Mesodermal cell (in vitro differentiated cells): ENCODE measurements around the gene QKI. TPM values are rescaled to one million over a fixed set of nuclear protein-coding genes. Genes with fewer than 3 reads are reported as not detected.

ENCODE experiments used
- H3K27ac ChIP-seq: 2 replicates; pipeline ENCODE4 v1.7.0; 2013; ENCODE audit warnings: mild to moderate bottlenecking, low read depth, low read length, moderate library complexity; ENCODE audit not compliant: severe bottlenecking
- H3K36me3 ChIP-seq: 2 replicates; pipeline ENCODE4 v1.7.1; 2013; ENCODE audit warnings: mild to moderate bottlenecking, low read length, moderate library complexity; ENCODE audit not compliant: control insufficient read depth, insufficient read depth
- H3K4me1 ChIP-seq: one replicate; pipeline ENCODE4 v1.7.1; 2013; ENCODE audit warnings: mild to moderate bottlenecking, low read length; ENCODE audit not compliant: insufficient read depth, control insufficient read depth, poor library complexity, severe bottlenecking
- H3K4me3 ChIP-seq: 2 replicates; pipeline ENCODE4 v1.7.0; 2013; ENCODE audit warnings: low read length, control low read depth, mild to moderate bottlenecking; ENCODE audit not compliant: insufficient read depth, poor library complexity, severe bottlenecking; ENCODE audit errors: extremely low read depth
- H3K9me3 ChIP-seq: 2 replicates; pipeline ENCODE4 v1.7.1; 2013; ENCODE audit warnings: mild to moderate bottlenecking, low read length, moderate library complexity; ENCODE audit not compliant: control insufficient read depth
- WGBS, 2 experiments: methylation state at CpG; one replicate each; pipeline ENCODE4 v1.1.5; 2013; ENCODE audit warnings: missing lambda C conversion rate in 2 of 2; ENCODE audit not compliant: insufficient coverage in 2 of 2; 5-methylcytosine and 5-hydroxymethylcytosine counted together
- polyA plus RNA-seq, 2 experiments: library from polyadenylated mRNA; stranded (reverse); fragments of 50-300 nt; gene quantifications; one replicate each; pipeline ENCODE4 v1.2.3, GENCODE V29; 2013

Gene QKI
- polyA plus RNA-seq (2013, experiment 1 of 2), result 192 TPM
- 196 TPM for polyA plus RNA-seq (2013, experiment 2 of 2)

DNA sequence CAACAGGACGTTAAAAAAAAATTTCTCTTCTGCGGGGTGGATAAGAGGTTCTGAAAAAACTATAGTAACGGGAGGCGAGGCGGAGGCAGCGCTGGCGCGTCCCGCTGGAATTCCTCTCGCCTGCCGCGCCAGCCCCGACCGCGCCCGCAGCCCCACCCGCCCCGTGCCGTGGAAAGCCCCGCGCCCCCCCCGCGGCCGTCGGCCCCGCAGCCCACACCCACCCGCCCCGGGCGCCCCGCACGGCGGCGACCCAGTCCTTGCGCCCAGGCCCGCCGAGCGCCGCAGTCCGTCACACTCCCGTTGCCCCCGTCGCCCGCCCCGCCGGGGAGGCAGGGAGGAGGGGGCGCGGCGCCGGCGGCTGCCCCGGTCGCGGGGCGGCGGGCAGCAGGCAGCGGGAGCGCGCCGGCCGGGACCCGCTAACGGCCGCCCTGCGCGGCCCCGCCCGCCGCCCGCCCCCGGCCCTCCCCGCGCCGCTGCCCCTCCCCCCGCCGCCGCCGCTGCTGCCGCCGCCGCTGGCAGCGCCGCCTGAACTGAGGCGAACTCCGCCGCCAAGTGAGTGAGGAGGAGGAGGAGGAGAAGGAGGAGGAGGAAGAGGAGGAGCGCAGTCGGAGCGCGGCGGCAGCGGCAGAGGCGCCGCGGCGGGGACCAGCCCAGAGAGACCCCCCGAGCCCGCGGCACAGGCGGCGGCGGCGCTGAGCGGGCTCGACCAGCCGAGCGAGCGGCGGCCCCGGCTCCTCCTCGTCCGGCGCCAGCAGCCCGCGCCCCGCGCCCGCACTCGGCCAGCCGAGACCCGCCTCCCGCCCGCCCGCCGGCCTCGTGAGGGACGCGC lies at the start of gene QKI:
QKI (plus strand) TSS at position 602 of the 829 bp plus-strand sequence. CDS start 476 bp downstream, outside the sequence.
- 0% methylated on average over 29 to 37 of the region's 127 CpGs for WGBS, 2 experiments
- Histone ChIP-seq H3K4me3 (peak within 1 kb of the TSS; percentile 97), H3K9me3 (no peaks in the 10 kb centered on the region), H3K27ac (peak within 1 kb of the TSS; percentile 97), H3K4me1 (peaks cover 8% of the 10 kb centered on the region), H3K36me3 (peaks cover 3% of the 10 kb centered on the region)

DNA sequence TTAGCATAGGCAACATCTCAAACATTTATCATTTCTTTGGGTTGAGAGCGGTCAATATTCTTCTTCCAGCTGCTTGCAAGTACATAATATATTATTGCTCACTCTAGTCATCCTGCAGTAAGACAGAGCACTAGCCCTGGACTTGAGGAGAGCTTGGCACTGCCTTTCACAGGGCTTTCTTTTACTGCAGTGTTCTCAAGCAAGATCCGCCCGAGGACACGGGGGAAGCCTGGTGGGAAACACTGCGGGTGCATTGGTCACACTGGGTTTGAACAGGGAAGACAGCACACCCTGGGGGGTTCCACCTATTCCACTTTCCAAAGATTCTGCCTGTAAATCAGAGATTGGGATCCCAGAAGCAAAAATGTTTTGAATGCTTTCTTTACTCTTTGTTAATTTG lies 48.2 kb upstream of the QKI start:
- no peaks in the 10 kb centered on the region for H3K4me1 ChIP-seq
- H3K36me3 ChIP-seq, result no peaks in the 10 kb centered on the region
- H3K27ac ChIP-seq, result no peak overlapping the region
- WGBS, 2 experiments, result 87 to 92% methylated on average over 4 to 5 of the region's 5 CpGs
- H3K4me3 ChIP-seq, result no peak overlapping the region
- H3K9me3 ChIP-seq, result no peaks in the 10 kb centered on the region

DNA sequence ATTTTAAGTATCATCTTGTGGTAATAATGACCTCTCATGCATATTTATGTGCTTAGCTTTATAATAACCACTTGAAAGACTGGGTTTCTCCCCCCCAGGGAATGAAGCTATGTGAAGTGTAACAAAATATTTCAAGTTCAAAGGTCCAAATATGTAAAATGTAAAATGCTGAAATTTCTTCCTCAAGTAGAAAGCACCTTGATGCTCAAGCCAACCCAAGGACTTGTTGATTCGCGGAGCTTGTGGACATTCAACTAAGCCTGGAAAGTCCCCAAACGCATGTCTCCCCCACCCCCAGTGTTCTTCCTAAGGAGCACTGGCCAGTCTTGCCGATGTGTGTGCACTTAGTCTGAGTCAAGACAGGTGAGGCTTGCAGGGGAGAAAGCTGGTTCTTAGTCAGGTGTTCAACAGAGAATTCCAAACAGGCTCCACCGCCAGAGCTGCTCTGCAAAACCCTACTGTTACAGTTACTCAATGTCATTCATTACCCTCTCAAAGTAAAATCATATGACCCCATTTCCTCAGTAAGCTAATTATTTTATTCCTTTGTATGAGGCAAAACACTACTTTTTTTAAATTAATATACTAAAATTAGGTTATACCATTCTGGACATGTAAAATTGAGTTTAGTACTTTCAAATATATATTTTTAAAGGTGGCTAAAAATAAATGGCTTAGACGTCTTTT lies 46.9 kb upstream of the QKI start:
- no peaks in the 10 kb centered on the region for H3K9me3 ChIP-seq
- no peaks in the 10 kb centered on the region for H3K36me3 ChIP-seq
- no peak overlapping the region for H3K27ac ChIP-seq
- no peak overlapping the region for H3K4me3 ChIP-seq
- H3K4me1 ChIP-seq, result no peaks in the 10 kb centered on the region
- 80 to 88% methylated on average over 4 of the region's 6 CpGs for WGBS, 2 experiments

DNA sequence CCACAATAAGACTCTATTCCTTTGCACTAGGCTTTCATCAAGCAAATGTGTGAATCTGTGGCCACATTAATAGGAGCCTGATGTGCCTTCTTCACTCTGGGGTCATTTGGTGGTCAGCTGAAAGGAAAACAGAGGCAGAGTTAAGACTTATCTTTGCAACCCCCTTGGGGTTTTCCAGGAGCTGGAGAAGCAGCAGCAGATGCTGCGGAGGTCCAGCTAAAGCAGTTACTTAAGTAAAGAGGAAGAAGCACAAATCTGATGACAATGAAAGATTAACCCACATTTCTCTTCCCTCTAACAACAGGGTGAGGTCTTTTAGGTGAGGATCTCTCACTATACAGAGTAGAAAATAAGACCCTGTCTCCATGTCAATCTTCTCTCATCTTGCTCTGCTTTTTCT lies 45.4 kb upstream of the QKI start:
- H3K27ac ChIP-seq, result no peak overlapping the region
- H3K9me3 ChIP-seq, result no peaks in the 10 kb centered on the region
- no peaks in the 10 kb centered on the region for H3K4me1 ChIP-seq
- no CpG with 5 or more reads among the region's 1 CpG for WGBS, 2 experiments
- no peak overlapping the region for H3K4me3 ChIP-seq
- H3K36me3 ChIP-seq, result no peaks in the 10 kb centered on the region

DNA sequence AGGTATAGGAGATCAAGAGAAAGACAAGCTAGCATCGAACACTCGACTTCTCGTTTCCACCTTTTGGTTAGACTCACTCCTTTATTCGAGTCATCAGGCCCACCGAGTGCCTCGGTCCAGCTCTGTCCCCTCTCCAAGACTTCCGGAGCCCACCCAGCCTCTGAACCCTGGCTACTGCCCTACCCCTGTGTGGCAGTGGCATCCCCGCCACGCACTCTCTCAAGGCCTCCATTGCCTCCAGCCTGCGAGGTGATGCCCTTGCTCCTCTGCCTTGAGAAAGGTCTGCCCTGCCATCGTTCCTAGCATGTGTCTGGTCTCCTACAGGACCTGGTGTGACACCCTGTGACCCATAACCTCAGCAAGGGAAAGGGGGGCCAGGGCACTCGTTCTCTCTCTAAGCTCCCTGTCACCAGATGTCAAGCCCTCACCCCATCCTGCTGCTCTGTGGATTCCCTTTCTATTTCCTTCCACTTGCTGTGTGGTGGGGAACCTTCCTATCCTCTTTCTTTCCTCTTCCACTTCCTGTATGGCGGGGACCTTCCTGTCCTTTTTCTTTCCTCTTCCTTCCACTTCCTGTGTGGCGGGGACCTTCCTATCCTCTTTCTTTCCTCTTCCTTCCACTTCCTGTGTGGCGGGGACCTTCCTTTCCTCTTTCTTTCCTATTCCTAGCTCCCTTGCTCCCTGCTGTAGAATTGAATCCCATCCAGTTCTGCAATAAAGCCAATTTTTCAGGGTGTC lies 44.7 kb upstream of the QKI start:
- H3K9me3 ChIP-seq, result no peaks in the 10 kb centered on the region
- H3K36me3 ChIP-seq, result no peaks in the 10 kb centered on the region
- WGBS, 2 experiments, result 87 to 90% methylated on average over 13 to 15 of the region's 15 CpGs
- no peak overlapping the region for H3K27ac ChIP-seq
- no peaks in the 10 kb centered on the region for H3K4me1 ChIP-seq
- H3K4me3 ChIP-seq, result no peak overlapping the region

DNA sequence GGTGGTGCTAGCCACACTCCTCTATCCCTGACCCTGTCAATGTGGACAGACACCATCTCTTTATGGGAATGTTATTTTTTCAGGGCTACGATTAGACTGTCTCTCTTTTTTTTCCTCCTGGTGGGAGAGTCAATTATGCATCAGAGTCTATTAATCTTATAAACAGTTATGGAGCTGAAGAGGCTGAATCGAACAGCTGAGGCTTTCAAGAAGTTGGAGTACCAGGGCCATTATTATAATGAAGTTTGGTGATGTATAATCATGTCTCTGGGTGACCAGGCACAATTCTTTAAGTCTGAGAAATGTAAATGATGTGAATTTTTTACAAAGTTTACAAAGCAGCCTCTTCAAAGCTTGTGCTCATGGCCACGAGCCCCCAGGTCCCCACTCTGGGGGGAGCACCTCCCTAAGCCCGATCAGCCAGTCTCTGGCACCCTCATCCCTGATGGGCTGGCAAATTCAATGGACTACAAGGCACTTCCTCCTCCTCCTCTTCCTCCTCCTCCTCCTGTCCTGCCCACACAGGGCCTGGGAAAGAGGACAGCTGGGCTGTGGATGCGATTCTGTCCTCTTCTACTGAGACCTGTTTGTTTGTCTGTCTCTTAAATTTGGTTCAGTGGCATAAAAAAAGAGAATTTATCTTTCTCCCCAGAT lies 43.9 kb upstream of the QKI start:
- no peaks in the 10 kb centered on the region for H3K36me3 ChIP-seq
- H3K4me1 ChIP-seq, result no peaks in the 10 kb centered on the region
- no peaks in the 10 kb centered on the region for H3K9me3 ChIP-seq
- WGBS, 2 experiments, result 83 to 94% methylated on average over 2 to 3 of the region's 5 CpGs
- no peak overlapping the region for H3K4me3 ChIP-seq
- no peak overlapping the region for H3K27ac ChIP-seq

DNA sequence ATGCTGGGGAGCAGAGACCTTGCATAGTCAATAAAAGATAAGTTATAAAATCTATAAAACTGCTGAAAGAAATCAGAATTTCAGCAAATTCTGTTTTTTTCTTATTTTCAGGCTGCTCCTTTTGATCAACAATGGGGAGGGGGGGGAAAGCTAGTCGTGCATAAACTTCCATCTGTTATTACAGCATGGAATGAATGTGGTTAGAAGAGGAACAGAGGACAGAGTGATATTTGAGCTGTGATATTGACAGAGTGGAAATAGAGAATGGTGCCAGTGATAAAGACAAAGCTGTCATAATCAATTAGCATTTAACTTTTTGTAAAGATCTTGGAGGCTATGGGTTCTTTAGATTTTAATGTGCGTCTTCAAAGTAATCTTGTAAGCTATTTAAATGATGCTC lies 43.4 kb upstream of the QKI start:
- Histone ChIP-seq H3K27ac (no peak overlapping the region), H3K9me3 (no peaks in the 10 kb centered on the region), H3K4me1 (no peaks in the 10 kb centered on the region), H3K4me3 (no peak overlapping the region), H3K36me3 (no peaks in the 10 kb centered on the region)
- no CpG with 5 or more reads among the region's 2 CpGs for WGBS, 2 experiments

DNA sequence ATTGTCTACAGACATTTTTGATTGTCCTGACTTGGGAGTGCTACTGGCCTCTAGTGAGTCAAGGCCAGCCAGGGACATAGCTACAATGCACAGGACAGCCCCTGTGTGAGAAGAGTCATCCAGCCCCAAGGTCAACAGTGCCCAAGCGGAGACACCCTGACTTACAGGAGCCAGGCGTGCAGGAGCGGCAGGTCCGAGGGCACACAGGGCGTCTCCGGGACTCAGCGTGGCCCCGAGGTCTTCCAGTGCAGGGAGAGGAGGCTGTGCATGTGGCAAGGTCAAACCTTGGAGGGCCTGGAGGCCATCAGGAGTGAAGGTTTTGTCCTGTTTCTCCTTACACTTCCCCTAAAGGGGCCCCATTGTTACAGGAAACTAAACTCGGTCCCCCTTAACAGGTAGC lies 41.3 kb upstream of the QKI start:
- 91 to 95% methylated on average over 6 to 8 of the region's 9 CpGs for WGBS, 2 experiments
- no peaks in the 10 kb centered on the region for H3K4me1 ChIP-seq
- H3K36me3 ChIP-seq, result no peaks in the 10 kb centered on the region
- H3K9me3 ChIP-seq, result no peaks in the 10 kb centered on the region
- no peak overlapping the region for H3K27ac ChIP-seq
- no peak overlapping the region for H3K4me3 ChIP-seq

DNA sequence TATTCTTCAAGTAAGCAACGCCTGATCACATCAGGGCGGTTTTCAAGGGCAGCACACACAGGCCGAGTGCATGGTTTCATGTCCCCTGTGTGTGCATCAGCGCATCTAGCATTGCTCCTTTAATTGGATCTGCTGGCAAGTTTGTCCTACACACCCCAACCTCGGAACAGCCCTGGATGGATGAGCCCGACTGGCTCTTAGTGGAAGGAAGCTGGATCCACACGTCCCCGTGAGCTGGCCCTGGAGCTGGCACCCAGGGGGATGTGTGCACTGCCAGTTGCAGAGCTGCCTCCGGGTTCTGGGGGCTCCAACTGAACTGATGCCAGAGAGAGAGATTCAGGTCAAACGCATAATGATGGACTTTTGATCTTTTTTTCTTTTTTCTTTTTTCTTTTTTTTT lies 39.2 kb upstream of the QKI start:
- 90 to 93% methylated on average over 4 to 9 of the region's 10 CpGs for WGBS, 2 experiments
- no peaks in the 10 kb centered on the region for H3K4me1 ChIP-seq
- H3K36me3 ChIP-seq, result no peaks in the 10 kb centered on the region
- H3K9me3 ChIP-seq, result no peaks in the 10 kb centered on the region
- H3K4me3 ChIP-seq, result no peak overlapping the region
- H3K27ac ChIP-seq, result no peak overlapping the region

DNA sequence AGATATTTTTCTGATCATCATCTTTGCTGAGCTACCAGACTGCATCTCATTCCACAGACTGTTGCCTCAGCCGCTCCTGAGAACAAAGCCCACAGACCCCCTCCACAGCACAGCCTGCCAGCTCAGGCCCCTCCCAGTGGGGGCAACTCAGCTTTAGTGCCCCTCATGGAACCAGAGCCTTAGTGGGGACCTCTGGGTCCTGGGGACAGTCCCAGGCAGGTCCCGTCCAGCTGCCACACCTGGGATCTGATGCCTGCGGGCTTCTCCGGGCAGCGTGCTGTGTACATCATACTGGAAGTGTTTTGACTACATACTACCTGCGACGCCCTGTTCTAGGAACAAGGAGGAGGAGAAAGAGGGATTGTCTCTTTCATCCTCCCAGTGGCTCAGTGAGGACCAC lies 38.3 kb upstream of the QKI start:
- H3K4me1 ChIP-seq, result no peaks in the 10 kb centered on the region
- H3K4me3 ChIP-seq, result no peak overlapping the region
- no peak overlapping the region for H3K27ac ChIP-seq
- no peaks in the 10 kb centered on the region for H3K36me3 ChIP-seq
- H3K9me3 ChIP-seq, result no peaks in the 10 kb centered on the region
- 91 to 92% methylated on average over 5 of the region's 7 CpGs for WGBS, 2 experiments
